Vagina (tissue), 2 donors: Measurements from ENCODE around the gene N4BP3.

Experiments used
- CTCF ChIP-seq, 3 experiments: fragments of 450-650 bp in 2 of 3; fragments of 200-600 bp in 1 of 3; sonication (generic) in 1 of 3; IDR thresholded peaks; one replicate each; pipeline ENCODE4 v1.5.1; 2017 to 2019; ENCODE audit warnings: antibody characterized with exemption in 3 of 3, mild to moderate bottlenecking in 2 of 3, moderate library complexity in 2 of 3
- POLR2A ChIP-seq, 2 donors: fragments of 450-650 bp; IDR thresholded peaks; one replicate each; pipeline ENCODE4 v1.6.1; 2017; ENCODE audit warnings: antibody characterized with exemption in 2 of 2, mild to moderate bottlenecking in 2 of 2, moderate library complexity in 2 of 2

GRCh38 chr5:178125253-178125906, 12.0 kb downstream of the N4BP3 start:
- TF ChIP-seq POLR2A (IDR thresholded peaks at IDR 0.05), result no peak
- no peak for TF ChIP-seq CTCF (IDR thresholded peaks at IDR 0.05)
